ENCODE data around the gene LETM1. TPM values are rescaled to one million over a fixed set of nuclear protein-coding genes. Genes with fewer than 3 reads are reported as not detected.

The LETM1 gene
- total and polyA plus RNA-seq, 2 donors (not counting 3 experiments of a cell fraction or from before 2014, with no cell fraction given): 25.6 to 62.5 TPM

GRCh38 chr4:1904042-1904441, 48.1 kb upstream of the LETM1 start:
- H3K27me3 ChIP-seq (ENCODE audit: control insufficient read depth in 2 of 2, insufficient read depth in 2 of 2, low read length in 2 of 2): no peaks in the 10 kb centered on the region
- ChIA-PET POLR2A (no interaction called here), CTCF (no interaction called here)
- FAIRE-seq: no peak
- no peaks in the 10 kb centered on the region for H3K9me3 ChIP-seq (replicated peaks; ENCODE audit: control insufficient read depth, insufficient read depth, low read length)
- dilution Hi-C loops (cut with MboI; ENCODE audit: extremely low pct_ligation_motif_present, low sequenced_read_pairs): no loop called here
- no peak for TF ChIP-seq POLR2AphosphoS5 (IDR thresholded peaks at IDR 0.05; ENCODE audit: insufficient read depth, low read depth, low read length)
- TF ChIP-seq EZH2 (IDR thresholded peaks at IDR 0.05; ENCODE audit: borderline replicate concordance, low read depth, low read length, severe bottlenecking): no peak
- peak; percentile 18 for TF ChIP-seq POLR2A (IDR thresholded peaks at IDR 0.05; ENCODE audit: low read depth, low read length)
- no peak for TF ChIP-seq CTCF (IDR thresholded peaks at IDR 0.05; ENCODE audit: extremely low read depth in 1 of 2, insufficient read depth in 1 of 2, low read depth in 1 of 2, low read length in 2 of 2)
- no peak for TF ChIP-seq GATA2 (IDR thresholded peaks at IDR 0.05; ENCODE audit: insufficient read depth, insufficient read length, low read depth, low read length)
- no peak overlapping the region for H3K27ac ChIP-seq (ENCODE audit: insufficient read depth, low read depth, low read length)
- no peaks in the 10 kb centered on the region for H4K20me1 ChIP-seq (replicated peaks; ENCODE audit: control insufficient read depth, extremely low read depth, insufficient read depth, low read length)
- H3K4me1 ChIP-seq (ENCODE audit: control insufficient read depth, extremely low read depth, insufficient read depth, low read length): no peaks in the 10 kb centered on the region
- peaks cover 4 to 16% of the 10 kb centered on the region in 2 experiments for H3K36me3 ChIP-seq (ENCODE audit: control insufficient read depth in 2 of 2, extremely low read depth in 1 of 2, insufficient read depth in 2 of 2, low read length in 2 of 2)
- H3K79me2 ChIP-seq (ENCODE audit: control insufficient read depth, insufficient read depth, low read length): peaks cover 97% of the 10 kb centered on the region
- no peak overlapping the region for H3K4me3 ChIP-seq (replicated peaks in 1 of 3; ENCODE audit: insufficient read depth in 1 of 3, low read depth in 1 of 3, low read length in 3 of 3)
- H3K4me2 ChIP-seq (ENCODE audit: insufficient read depth, low read length): no peak overlapping the region
- no TSS peak for BruUV-seq (replicated peaks)
- H3K9me1 ChIP-seq (replicated peaks; ENCODE audit: control insufficient read depth, extremely low read depth, insufficient read depth, low read length): no peaks in the 10 kb centered on the region
- intact Hi-C loops (cut with micrococcal nuclease): no loop called here
- no peak for DNase-seq (ENCODE audit: low read depth, low spot score)
- no peak overlapping the region for H3K9ac ChIP-seq (replicated peaks; ENCODE audit: extremely low read depth, insufficient read depth, low read length)
- H2AFZ ChIP-seq (ENCODE audit: low read depth, low read length): no peak overlapping the region

- H3K9me1 ChIP-seq (replicated peaks; ENCODE audit: control insufficient read depth, extremely low read depth, insufficient read depth, low read length): no peaks in the 10 kb centered on the region
- H4K20me1 ChIP-seq (replicated peaks; ENCODE audit: control insufficient read depth, extremely low read depth, insufficient read depth, low read length): no peaks in the 10 kb centered on the region
- no peaks in the 10 kb centered on the region for H3K27me3 ChIP-seq (ENCODE audit: control insufficient read depth in 2 of 2, insufficient read depth in 2 of 2, low read length in 2 of 2)
- H3K36me3 ChIP-seq (ENCODE audit: control insufficient read depth in 2 of 2, extremely low read depth in 1 of 2, insufficient read depth in 2 of 2, low read length in 2 of 2): peaks cover 4 to 16% of the 10 kb centered on the region in 2 experiments
- H3K27ac ChIP-seq (ENCODE audit: insufficient read depth, low read depth, low read length): no peak overlapping the region
- TF ChIP-seq MYC (IDR thresholded peaks at IDR 0.05; ENCODE audit: low read depth, low read length) (no peak), POLR2A (IDR thresholded peaks at IDR 0.05; ENCODE audit: low read depth, low read length) (no peak), GATA2 (IDR thresholded peaks at IDR 0.05; ENCODE audit: insufficient read depth, insufficient read length, low read depth, low read length) (no peak), EZH2 (IDR thresholded peaks at IDR 0.05; ENCODE audit: borderline replicate concordance, low read depth, low read length, severe bottlenecking) (no peak), FOS (IDR thresholded peaks at IDR 0.05; ENCODE audit: borderline replicate concordance, insufficient read depth, low read length) (no peak), MAX (IDR thresholded peaks at IDR 0.05; ENCODE audit: insufficient read depth, insufficient read length) (no peak), CTCF (IDR thresholded peaks at IDR 0.05; ENCODE audit: extremely low read depth in 1 of 2, insufficient read depth in 1 of 2, low read depth in 1 of 2, low read length in 2 of 2) (no peak), JUN (IDR thresholded peaks at IDR 0.05; ENCODE audit: borderline replicate concordance, insufficient read depth, insufficient read length, low read depth) (no peak), POLR2AphosphoS5 (IDR thresholded peaks at IDR 0.05; ENCODE audit: insufficient read depth, low read depth, low read length) (no peak)
- H3K9ac ChIP-seq (replicated peaks; ENCODE audit: extremely low read depth, insufficient read depth, low read length): no peak overlapping the region
- dilution Hi-C loops (cut with MboI; ENCODE audit: extremely low pct_ligation_motif_present, low sequenced_read_pairs): no loop called here
- ChIA-PET POLR2A (no interaction called here), CTCF (interaction anchor here (1.0 to 1.3 kb wide), 4 partner anchors 8 to 60 kb away, joined by 3 to 4 read pairs (median 3); no protein-coding TSS in a partner anchor)
- no peak overlapping the region for H2AFZ ChIP-seq (ENCODE audit: low read depth, low read length)
- H3K79me2 ChIP-seq (ENCODE audit: control insufficient read depth, insufficient read depth, low read length): peaks cover 94% of the 10 kb centered on the region
- H3K4me1 ChIP-seq (ENCODE audit: control insufficient read depth, extremely low read depth, insufficient read depth, low read length): no peaks in the 10 kb centered on the region
- no peaks in the 10 kb centered on the region for H3K9me3 ChIP-seq (replicated peaks; ENCODE audit: control insufficient read depth, insufficient read depth, low read length)
- FAIRE-seq (no peak), DNase-seq (ENCODE audit: low read depth, low spot score) (no peak)
- no peak overlapping the region for H3K4me2 ChIP-seq (ENCODE audit: insufficient read depth, low read length)
- H3K4me3 ChIP-seq (replicated peaks in 1 of 3; ENCODE audit: insufficient read depth in 1 of 3, low read depth in 1 of 3, low read length in 3 of 3): no peak overlapping the region
- intact Hi-C loops (cut with micrococcal nuclease): no loop called here
- BruUV-seq (replicated peaks): no TSS peak
Observed at GRCh38 chr4:1903035-1903434, 47.1 kb upstream of the LETM1 start.

Measured in endothelial cell of umbilical vein (primary cell).